Activated CD4-positive, alpha-beta T cell treated with anti-CD3 and anti-CD28 coated beads, Interleukin-2, amount 10 ng/mL, durations not matched to agents 7 days and 5 days (primary cell): ENCODE data around the gene SRC. TPM values are rescaled to one million over a fixed set of nuclear protein-coding genes. Genes with fewer than 3 reads are reported as not detected.

Source experiments
- CTCF ChIA-PET: fragments of 350-600 bp; sonication (Branson Sonifier 250); formaldehyde crosslinking; loops from one replicate; lab custom pipeline; 2021; ENCODE audit warnings: antibody characterized with exemption; lab: Charles Lee
- POLR2A ChIA-PET: fragments of 350-600 bp; sonication (Branson Sonifier 250); formaldehyde crosslinking; loops from one replicate; lab custom pipeline; 2021; ENCODE audit warnings: antibody characterized with exemption; lab: Charles Lee
- DNase-seq: peaks from one replicate; pipeline ENCODE4 v3.0.0-alpha.2; 2020
- H3K27ac Mint-ChIP-seq: one replicate; pipeline ENCODE4 v1.8.0; 2021; ENCODE audit warnings: mild to moderate bottlenecking, moderate library complexity, mixed read lengths
- H3K27me3 Mint-ChIP-seq: one replicate; pipeline ENCODE4 v1.8.0; 2021; ENCODE audit warnings: mixed read lengths
- H3K36me3 Mint-ChIP-seq: one replicate; pipeline ENCODE4 v1.8.0; 2021; ENCODE audit warnings: low read depth, mixed read lengths
- H3K4me1 Mint-ChIP-seq: one replicate; pipeline ENCODE4 v1.8.0; 2021; ENCODE audit warnings: mixed read lengths
- H3K4me3 Mint-ChIP-seq: one replicate; pipeline ENCODE4 v1.8.0; 2021; ENCODE audit warnings: mild to moderate bottlenecking, moderate library complexity, mixed read lengths
- H3K9me3 Mint-ChIP-seq: one replicate; pipeline ENCODE4 v1.8.0; 2021; ENCODE audit warnings: mixed read lengths
- total RNA-seq, 2 experiments: library from RNA; stranded (reverse); gene quantifications; one replicate each; pipeline ENCODE4 v1.2.3, GENCODE V29; 2021

SRC gene
- total RNA-seq, 2 experiments from 2014 or later: 2.1 to 2.6 TPM

DNA sequence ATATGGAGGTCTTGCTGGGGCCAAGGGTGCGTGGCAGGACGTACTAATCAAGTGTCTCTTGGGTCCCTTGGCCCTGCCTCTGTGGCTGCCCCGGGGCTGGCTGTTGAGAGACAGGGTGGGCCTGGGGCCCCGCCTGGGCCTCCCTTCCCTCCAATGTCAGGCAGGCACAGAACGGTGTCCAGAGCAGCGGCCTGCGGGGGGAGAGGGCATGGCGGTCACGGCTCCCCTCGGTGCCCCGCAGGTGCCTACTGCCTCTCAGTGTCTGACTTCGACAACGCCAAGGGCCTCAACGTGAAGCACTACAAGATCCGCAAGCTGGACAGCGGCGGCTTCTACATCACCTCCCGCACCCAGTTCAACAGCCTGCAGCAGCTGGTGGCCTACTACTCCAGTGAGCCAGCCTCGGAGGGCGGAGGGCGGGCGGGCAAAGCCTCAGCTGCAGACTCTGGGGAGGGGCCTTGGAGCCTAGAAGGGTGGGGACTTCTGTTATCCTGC is 50.0 kb downstream of the SRC start:
- Mint-ChIP-seq H3K4me3 (no peak overlapping the region), H3K27me3 (no peaks in the 10 kb centered on the region), H3K4me1 (no peaks in the 10 kb centered on the region), H3K9me3 (no peaks in the 10 kb centered on the region), H3K27ac (no peak overlapping the region), H3K36me3 (no peaks in the 10 kb centered on the region)
- CTCF ChIA-PET: no interaction called here
- DNase-seq: no peak
- POLR2A ChIA-PET: no interaction called here

DNA sequence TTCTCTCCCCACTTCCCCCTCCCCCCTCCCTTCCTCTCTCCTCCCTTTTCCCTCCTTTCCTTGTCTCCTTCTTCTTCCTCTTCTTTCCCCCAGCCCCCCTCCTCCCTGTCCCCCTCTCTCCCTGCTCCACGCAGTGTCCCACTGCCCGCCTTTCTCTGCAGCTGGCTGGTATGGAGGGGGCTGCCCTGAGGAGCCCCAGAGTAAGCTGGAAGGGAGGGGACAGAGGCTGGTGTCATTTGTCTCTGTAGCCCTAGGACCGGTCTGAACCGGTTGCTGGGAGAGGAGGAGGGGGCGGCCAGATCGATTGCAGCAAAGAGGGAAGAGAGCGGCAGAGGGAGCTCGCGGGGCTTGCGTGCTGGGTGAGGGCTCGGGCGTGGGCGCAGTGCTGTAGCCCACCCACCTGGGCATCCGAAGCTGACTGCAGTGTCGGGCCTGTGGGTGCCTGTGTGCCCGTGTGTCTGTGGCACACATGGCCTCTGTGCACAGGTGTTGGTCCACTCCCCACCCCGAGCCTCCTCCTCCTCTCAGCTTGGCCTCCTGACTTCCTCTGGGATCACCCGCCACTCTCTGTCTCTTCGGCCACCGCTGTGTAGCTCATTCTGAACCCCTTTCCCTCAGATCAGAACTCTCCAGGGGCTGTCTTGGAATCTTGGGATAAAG is 50.6 kb downstream of the SRC start:
- Mint-ChIP-seq H3K36me3 (no peaks in the 10 kb centered on the region), H3K4me3 (no peak overlapping the region), H3K4me1 (no peaks in the 10 kb centered on the region), H3K27me3 (no peaks in the 10 kb centered on the region), H3K9me3 (no peaks in the 10 kb centered on the region), H3K27ac (no peak overlapping the region)
- CTCF ChIA-PET: no interaction called here
- POLR2A ChIA-PET: no interaction called here
- no peak for DNase-seq

DNA sequence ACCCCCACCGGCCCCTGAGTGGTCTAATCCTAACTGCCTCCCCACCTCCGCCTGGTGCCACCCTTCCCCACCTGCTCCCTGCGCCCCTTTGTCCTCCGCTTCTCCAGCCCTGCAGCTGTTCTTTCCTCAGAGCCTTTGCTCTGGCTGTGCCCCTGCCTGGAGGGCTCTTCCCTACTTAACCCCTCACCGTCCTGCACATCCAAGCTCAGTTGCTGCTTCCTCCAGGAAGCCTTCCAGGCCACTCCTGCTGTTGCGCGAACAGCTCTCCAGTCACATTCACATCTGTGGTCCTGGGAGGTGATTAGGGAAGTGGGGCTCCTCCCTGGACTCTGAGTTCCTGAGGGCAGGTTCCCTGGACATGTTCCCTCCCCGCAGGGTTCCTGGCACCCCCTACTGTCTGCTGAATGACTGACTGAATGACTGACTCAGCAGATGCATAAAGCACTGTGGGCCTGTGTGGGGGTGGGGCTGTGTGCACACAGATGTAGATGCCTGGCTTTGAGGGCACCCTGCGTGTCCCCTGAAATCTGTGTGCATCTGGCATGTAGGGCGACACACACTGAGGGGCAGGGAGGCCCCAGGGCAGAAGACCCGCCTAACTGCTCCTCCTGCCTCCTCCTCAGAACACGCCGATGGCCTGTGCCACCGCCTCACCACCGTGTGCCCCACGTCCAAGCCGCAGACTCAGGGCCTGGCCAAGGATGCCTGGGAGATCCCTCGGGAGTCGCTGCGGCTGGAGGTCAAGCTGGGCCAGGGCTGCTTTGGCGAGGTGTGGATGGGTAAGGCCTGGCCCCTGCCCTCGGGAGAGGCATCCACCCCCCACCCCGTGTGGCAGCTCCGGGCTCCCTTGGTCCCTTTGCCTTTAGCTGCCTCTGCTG is 51.4 kb downstream of the SRC start:
- H3K27me3 Mint-ChIP-seq: no peaks in the 10 kb centered on the region
- no peaks in the 10 kb centered on the region for H3K9me3 Mint-ChIP-seq
- no peaks in the 10 kb centered on the region for H3K36me3 Mint-ChIP-seq
- H3K4me3 Mint-ChIP-seq: no peak overlapping the region
- no peak for DNase-seq
- no peak overlapping the region for H3K27ac Mint-ChIP-seq
- ChIA-PET CTCF (no interaction called here), POLR2A (no interaction called here)
- H3K4me1 Mint-ChIP-seq: no peaks in the 10 kb centered on the region

DNA sequence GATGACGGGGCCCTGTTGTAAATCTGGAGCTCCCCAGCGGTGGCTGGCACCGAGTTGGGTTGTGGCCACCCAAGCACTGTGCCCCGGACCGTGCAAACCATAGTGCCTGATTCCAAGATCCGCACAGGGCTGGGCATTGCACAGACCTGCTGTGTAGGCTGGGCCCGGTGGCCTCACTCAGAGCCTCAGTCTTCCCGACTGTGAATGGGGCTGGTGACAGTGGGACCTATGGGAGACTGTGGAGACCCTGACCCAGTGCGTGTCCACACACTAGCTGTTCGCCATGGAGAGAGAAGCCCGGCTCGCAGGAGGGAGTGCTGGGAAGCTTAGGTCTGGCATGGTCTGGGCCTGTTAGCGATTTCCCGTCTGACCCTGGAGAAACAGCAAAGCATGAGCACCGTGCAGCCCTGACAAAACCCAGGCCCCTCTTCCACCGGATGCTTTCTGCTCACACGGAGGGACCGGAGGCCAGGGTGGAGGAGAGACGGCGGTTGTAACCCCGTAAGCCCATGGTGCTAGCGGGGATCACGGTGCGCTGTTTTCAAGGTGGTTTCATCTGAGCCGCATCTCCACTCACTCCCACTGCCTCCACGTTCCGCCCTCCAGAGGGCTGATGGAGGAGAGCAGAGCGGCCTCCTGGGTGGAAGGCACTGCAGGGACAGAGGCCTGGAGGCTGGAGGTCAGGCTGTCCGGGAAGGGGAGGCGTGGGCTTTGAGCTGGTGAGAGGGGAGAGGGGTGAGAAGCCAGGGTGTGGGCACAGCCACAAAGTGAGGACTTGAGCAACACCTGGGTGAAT is 52.2 kb downstream of the SRC start:
- no peak for DNase-seq
- no peak overlapping the region for H3K27ac Mint-ChIP-seq

DNA sequence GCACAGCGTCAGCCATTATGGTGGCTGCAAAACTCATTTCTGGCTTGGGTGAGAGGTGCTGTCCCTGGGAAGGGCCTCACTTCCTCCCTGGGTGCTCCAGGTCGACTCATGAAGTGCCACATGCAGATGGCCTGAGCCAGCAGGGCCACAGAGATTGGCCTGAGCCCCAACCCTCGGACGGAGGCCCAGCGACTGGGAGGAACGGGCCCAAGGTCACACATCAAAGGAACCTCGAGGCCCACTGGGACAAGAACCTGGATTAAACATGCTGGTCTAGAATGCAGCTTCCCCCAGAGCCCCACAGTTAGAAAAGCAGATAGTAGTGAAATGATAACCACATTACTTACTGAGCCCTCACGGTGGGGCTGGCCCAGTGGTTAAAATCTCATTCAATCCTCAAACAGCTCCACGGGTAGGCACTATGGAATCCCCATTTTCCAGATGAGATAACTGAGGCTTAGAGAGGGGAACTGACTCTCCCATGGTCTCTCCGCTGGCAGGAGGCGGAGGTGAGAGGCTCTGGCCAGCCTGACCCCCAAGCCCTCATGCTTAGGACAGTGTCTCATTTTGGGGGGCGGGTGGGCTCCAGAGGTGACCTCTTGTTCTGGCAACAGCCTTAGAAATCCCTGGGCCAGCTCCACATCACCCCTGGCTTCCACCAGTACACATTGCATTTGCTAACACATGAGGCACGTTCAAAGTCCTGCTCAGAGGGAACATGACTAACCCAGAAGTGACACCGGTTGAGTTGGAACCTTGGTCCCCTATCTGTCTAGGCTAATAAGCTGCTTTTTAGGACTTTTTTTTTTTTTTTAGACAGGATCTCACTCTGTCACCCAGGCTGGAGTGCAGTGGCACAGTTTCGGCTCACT is 53.0 kb downstream of the SRC start:
- H3K4me3 Mint-ChIP-seq: no peak overlapping the region
- no peaks in the 10 kb centered on the region for H3K4me1 Mint-ChIP-seq
- ChIA-PET CTCF (interaction anchor here (0.6 to 1.4 kb wide), 3 partner anchors 9 to 444 kb away, joined by 3 read pairs; no protein-coding TSS in a partner anchor), POLR2A (no interaction called here)
- no peaks in the 10 kb centered on the region for H3K9me3 Mint-ChIP-seq
- H3K27me3 Mint-ChIP-seq: no peaks in the 10 kb centered on the region
- no peaks in the 10 kb centered on the region for H3K36me3 Mint-ChIP-seq
- H3K27ac Mint-ChIP-seq: no peak overlapping the region
- no peak for DNase-seq

More for the DNA sequence above, 52.2 kb downstream of the SRC start:
- H3K4me1 Mint-ChIP-seq: no peaks in the 10 kb centered on the region
- H3K36me3 Mint-ChIP-seq: no peaks in the 10 kb centered on the region
- no peaks in the 10 kb centered on the region for H3K27me3 Mint-ChIP-seq
- POLR2A ChIA-PET: no interaction called here
- H3K9me3 Mint-ChIP-seq: no peaks in the 10 kb centered on the region
- CTCF ChIA-PET: interaction anchor here (1.4 kb wide), 1 partner anchor 8 kb away, joined by 3 read pairs; no protein-coding TSS in a partner anchor
- no peak overlapping the region for H3K4me3 Mint-ChIP-seq

DNA sequence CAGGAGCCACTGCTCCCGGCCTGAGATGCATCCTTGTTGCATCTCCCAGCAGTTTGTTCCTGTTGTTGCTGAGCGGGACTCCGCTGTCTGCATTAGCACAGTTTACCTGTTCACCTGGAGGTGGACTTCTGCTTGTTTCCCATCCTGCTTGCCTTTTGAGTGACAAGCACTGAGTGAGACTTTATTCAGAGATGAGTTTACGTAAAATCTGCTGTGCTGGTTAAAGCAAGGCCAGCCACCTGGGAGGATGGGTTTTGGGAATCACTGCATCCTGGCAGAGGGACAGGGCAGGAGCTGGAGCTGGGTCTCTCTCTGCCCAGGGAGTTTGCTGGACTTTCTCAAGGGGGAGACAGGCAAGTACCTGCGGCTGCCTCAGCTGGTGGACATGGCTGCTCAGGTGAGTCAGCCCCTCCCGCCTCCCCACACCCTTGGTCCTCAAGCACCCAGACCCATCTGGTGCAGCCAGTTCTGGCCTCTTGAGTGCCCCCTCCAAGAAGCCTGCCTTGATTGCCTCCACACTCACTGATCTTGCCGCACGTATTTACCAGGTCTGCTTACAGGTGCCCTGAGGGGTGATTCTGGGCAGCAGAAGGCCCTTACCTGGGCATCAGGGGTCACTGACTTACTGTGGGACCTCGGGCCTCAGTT is 55.5 kb downstream of the SRC start:
- H3K9me3 Mint-ChIP-seq: no peaks in the 10 kb centered on the region
- CTCF ChIA-PET: interaction anchor here (1.4 kb wide), 1 partner anchor 17 kb away, joined by 3 read pairs; no protein-coding TSS in a partner anchor
- POLR2A ChIA-PET: no interaction called here
- H3K27ac Mint-ChIP-seq: no peak overlapping the region
- H3K4me3 Mint-ChIP-seq: no peak overlapping the region
- peaks cover 5% of the 10 kb centered on the region for H3K4me1 Mint-ChIP-seq
- DNase-seq: no peak
- peaks cover 5% of the 10 kb centered on the region for H3K27me3 Mint-ChIP-seq
- H3K36me3 Mint-ChIP-seq: no peaks in the 10 kb centered on the region

DNA sequence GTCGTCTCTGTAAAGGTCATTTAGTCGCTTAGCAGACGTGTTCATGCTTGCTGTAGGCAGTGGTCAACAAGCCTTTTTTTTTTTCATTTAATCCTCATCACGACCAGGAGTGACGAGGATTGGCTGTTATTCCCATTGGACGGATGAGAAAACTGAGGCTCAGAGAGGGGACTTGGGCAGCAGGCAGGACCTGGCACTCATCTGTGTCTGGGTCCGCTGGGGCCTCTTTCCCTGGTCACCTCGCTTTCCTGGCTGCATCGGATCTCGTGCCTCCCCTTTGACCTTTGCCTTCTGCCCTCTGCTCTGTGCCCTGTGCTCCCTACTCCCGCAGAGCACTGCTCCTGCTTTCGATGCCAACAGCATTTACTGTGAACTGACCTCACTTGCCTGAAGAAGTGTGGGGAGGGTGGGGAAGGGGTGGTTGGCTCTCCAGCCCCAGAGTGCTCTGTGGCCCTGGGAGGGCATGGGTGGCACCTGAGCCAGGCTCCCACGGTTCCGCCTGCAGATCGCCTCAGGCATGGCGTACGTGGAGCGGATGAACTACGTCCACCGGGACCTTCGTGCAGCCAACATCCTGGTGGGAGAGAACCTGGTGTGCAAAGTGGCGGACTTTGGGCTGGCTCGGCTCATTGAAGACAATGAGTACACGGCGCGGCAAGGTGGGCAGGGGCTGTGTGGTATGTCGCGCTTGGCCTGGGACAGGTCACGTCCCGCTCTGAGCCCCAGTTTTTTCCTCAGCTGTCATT is 56.2 kb downstream of the SRC start:
- H3K4me1 Mint-ChIP-seq: peaks cover 9% of the 10 kb centered on the region
- peaks cover 5% of the 10 kb centered on the region for H3K27me3 Mint-ChIP-seq
- ChIA-PET CTCF (interaction anchor here (0.7 kb wide), 1 partner anchor 626 kb away, joined by 3 read pairs; no protein-coding TSS in a partner anchor), POLR2A (no interaction called here)
- no peaks in the 10 kb centered on the region for H3K36me3 Mint-ChIP-seq
- no peaks in the 10 kb centered on the region for H3K9me3 Mint-ChIP-seq
- no peak overlapping the region for H3K27ac Mint-ChIP-seq
- no peak for DNase-seq
- no peak overlapping the region for H3K4me3 Mint-ChIP-seq

DNA sequence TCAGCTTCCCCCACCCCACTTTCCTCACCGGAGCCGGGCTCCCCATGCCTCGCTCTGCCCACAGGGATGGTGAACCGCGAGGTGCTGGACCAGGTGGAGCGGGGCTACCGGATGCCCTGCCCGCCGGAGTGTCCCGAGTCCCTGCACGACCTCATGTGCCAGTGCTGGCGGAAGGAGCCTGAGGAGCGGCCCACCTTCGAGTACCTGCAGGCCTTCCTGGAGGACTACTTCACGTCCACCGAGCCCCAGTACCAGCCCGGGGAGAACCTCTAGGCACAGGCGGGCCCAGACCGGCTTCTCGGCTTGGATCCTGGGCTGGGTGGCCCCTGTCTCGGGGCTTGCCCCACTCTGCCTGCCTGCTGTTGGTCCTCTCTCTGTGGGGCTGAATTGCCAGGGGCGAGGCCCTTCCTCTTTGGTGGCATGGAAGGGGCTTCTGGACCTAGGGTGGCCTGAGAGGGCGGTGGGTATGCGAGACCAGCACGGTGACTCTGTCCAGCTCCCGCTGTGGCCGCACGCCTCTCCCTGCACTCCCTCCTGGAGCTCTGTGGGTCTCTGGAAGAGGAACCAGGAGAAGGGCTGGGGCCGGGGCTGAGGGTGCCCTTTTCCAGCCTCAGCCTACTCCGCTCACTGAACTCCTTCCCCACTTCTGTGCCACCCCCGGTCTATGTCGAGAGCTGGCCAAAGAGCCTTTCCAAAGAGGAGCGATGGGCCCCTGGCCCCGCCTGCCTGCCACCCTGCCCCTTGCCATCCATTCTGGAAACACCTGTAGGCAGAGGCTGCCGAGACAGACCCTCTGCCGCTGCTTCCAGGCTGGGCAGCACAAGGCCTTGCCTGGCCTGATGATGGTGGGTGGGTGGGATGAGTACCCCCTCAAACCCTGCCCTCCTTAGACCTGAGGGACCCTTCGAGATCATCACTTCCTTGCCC is 57.4 kb downstream of the SRC start:
- no peak for DNase-seq
- Mint-ChIP-seq H3K27ac (no peak overlapping the region), H3K36me3 (no peaks in the 10 kb centered on the region), H3K9me3 (no peaks in the 10 kb centered on the region), H3K4me1 (peaks cover 13% of the 10 kb centered on the region), H3K4me3 (no peak overlapping the region), H3K27me3 (peaks cover 17% of the 10 kb centered on the region)
- ChIA-PET POLR2A (no interaction called here), CTCF (interaction anchor here (1.5 kb wide), 1 partner anchor 19 kb away, joined by 3 read pairs; no protein-coding TSS in a partner anchor)

DNA sequence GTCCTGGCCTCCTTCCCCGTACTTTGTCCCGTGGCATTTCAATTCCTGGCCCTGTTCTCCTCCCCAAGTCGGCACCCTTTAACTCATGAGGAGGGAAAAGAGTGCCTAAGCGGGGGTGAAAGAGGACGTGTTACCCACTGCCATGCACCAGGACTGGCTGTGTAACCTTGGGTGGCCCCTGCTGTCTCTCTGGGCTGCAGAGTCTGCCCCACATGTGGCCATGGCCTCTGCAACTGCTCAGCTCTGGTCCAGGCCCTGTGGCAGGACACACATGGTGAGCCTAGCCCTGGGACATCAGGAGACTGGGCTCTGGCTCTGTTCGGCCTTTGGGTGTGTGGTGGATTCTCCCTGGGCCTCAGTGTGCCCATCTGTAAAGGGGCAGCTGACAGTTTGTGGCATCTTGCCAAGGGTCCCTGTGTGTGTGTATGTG is 58.5 kb downstream of the SRC start:
- no peak for DNase-seq
- no peak overlapping the region for H3K27ac Mint-ChIP-seq
- peaks cover 16% of the 10 kb centered on the region for H3K4me1 Mint-ChIP-seq
- no peaks in the 10 kb centered on the region for H3K36me3 Mint-ChIP-seq
- peaks cover 27% of the 10 kb centered on the region for H3K27me3 Mint-ChIP-seq
- no peaks in the 10 kb centered on the region for H3K9me3 Mint-ChIP-seq
- H3K4me3 Mint-ChIP-seq: no peak overlapping the region
- POLR2A ChIA-PET: no interaction called here
- CTCF ChIA-PET: interaction anchor here (1.5 kb wide), 1 partner anchor 20 kb away, joined by 3 read pairs; no protein-coding TSS in a partner anchor

DNA sequence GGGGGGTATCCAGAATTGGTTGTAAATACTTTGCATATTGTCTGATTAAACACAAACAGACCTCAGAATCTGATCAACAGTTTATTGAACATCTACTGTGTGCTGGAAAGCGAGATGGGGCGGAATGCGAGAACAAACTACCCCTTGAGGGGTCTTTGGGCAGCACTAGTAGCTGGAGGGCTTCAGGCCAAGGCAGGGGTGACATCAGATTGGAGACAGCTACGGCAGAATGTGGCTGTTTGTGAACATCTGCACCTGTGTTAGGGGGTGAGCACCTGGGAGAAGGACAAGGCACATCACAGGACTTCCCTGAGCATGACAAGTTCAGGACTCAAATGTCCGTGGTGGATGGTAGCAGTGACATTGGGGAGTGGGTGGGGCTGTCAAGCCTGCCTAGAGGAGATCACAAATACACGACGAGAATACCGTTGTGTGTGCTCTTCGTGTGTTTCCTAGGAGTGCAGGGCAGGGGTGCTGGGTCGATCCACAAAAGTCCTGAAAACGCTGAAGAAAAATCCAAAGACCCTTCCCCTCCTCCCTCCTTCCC is 59.5 kb downstream of the SRC start:
- ChIA-PET POLR2A (no interaction called here), CTCF (no interaction called here)
- H3K9me3 Mint-ChIP-seq: no peaks in the 10 kb centered on the region
- no peaks in the 10 kb centered on the region for H3K36me3 Mint-ChIP-seq
- peak overlapping the region; percentile 44 for H3K4me3 Mint-ChIP-seq
- peaks cover 29% of the 10 kb centered on the region for H3K27me3 Mint-ChIP-seq
- H3K4me1 Mint-ChIP-seq: peaks cover 16% of the 10 kb centered on the region
- H3K27ac Mint-ChIP-seq: no peak overlapping the region
- no peak for DNase-seq
